Activated CD8-positive, alpha-beta memory T cell treated with anti-CD3 and anti-CD28 coated beads for 4 hours (primary cell): ENCODE measurements around the gene SENP5.

Experiments used
- DNase-seq, 2 donors: peaks; one replicate each; pipeline ENCODE4 v3.0.0-alpha.2; 2020; ENCODE audit warnings: low read depth in 2 of 2

The SENP5 gene

DNA sequence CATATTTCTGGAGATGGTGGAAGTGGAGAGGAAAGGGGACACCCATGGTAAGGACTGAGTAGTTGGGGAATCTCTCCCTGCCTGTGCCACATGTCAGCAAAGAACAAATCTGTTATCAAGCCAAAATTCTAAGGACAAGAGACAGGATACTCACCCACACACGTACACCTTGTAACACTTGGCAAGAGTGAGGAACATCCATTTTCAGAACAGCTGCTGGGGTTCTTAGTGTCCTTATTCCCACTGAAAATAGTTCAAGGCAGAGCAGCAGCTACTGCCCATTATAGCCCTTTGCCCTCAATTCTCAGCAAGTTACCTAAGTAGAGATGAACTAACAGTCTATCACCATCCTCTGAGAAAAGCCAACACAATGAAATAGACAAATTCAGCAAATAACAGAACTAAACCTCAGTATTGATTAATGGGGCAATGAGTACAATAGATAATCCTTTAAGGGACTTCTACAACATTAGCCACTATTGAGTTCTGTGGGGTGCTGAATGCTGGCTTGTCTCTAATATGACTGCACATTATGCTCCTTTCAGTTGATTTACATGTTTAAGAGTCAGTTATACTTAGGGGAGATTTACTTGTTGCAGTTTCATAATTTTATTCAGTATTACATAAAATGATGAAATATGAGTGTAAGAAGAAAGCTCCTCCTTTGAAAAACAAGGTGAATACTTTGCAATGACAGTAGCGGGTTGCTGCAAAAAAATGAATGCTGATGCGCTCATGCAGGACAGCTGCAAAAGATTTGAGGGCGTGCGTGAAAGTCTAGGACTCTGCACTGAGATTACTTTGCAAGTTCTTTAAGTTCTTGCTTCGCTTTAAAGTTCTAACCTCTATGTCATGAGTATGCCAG is 22.4 kb downstream of the SENP5 start:
- DNase-seq = no peak

DNA sequence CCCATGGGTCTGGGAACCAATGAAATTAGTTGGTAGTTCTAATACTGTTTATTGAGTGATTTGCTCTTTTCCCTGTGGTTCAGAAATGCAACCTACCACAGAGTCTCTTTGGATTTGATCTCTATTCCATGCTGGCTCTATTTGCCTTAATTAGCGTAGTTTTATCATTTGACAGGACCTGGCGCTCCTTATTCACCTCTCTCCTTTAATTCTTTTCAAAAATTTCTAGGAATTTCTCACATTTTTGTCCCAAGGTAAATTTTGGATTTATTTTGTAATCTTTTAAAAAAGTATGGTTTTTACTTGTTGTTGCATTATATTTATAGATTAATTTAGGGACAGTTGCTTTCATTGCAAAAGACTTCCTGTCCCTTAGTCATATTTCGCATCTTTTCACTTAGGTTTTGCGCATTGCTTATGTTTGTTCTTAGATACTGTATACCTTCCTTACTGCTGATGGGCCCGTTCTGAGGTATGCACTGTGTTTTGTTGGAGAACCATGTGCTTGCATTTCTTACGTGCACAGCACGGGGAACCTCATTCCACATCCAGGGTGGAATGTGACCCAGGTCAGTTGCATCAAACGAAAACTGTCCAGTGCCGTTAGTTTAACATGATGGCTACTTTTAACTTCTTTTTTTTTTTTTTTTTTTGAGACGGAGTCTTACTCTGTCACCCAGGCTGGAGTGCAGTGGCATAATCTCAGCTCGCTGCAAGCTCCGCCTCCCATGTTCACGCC is 27.0 kb downstream of the SENP5 start:
- DNase-seq = no peak

DNA sequence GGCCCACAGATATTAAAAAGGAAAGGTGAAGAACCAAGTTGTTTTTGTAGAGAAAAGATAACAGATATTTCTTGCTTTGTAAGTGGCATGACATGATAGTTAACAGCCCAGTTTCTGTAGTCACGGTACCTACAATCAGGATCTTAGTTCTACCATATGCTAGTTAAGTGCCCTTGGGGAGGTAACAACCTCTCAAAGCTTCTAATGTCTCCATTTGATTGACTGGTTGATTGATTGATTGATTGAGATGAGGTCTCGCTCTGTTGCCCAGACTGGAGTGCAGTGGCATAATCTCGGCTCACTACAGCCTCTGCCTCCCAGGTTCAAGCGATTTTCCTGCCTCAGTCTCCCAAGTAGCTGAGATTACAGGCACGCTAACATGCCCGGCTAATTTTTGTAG is 28.5 kb downstream of the SENP5 start:
- no peak for DNase-seq

DNA sequence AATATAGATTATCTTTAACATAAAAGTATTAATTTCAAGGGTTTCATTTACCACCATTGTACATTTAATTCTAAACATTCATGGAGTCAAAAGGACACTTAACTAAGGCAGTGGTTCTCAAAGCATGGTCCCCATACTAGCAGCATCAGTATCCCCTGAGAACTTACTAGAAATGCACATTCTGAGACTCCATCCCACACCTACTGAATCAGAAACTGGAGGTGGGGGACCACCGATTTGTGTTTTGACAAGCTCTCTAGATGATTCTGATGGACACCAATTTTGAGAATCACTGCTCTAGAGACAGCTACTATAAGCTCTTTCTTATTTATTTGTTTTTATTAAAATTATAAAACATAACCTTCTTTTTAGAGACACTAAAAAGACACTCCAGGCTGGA is 34.0 kb downstream of the SENP5 start:
- no peak for DNase-seq

DNA sequence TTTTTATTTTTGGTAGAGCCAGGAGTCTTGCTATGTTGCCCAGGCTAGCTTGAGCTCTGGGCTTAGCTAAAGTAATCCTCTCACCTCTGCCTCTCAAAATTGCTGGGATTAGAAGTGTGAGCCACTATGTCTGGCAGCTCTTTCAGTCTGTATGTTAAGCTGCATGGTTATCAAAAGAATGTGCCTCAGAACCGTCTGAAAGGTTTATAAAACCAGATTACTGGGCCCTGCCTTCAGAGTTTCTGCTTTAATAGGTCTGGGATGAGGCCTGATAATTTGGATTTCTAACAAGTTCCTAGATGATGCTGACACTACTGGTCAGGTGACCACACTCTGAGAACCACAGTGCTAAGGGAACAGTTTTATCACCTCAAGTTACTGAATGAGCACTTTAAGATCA is 34.6 kb downstream of the SENP5 start:
- no peak for DNase-seq

DNA sequence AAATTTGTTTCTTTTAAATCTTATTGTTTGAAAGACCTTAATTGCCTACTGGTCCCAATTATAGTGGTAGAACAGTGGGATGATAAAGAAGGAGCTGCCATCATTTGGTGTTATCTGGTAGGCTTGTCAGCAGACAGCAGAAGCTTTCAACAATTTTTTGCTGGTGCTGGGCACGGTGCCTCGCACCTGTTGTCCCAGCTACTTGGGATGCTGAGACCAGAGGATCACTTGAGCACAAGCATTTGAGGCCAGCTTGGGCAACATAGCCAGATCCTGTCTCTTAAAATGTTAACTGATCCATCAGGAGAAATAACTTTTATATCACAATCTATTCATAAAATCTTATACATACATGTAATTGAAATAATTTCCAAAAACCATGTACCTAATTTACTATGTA is 36.0 kb downstream of the SENP5 start:
- DNase-seq = no peak

DNA sequence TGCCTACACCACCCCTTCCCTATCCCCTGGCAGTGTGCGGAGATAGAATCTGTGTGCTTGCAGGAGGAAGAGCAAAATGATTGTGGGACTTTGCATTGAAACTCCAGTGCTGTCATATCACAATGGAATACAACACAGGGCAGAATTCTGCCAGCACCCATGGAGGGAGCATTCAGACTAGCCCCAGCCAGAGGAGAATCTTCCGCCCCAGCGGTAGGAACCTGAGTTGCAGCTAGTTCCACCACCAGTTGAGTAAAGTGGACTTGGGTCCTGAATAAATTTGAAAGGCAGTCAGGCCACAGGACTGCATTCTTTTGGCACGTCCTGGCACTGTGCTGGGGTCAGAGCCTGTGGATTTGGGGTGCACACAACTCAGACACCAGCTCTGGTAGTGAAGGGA is 47.1 kb downstream of the SENP5 start:
- DNase-seq = no peak

DNA sequence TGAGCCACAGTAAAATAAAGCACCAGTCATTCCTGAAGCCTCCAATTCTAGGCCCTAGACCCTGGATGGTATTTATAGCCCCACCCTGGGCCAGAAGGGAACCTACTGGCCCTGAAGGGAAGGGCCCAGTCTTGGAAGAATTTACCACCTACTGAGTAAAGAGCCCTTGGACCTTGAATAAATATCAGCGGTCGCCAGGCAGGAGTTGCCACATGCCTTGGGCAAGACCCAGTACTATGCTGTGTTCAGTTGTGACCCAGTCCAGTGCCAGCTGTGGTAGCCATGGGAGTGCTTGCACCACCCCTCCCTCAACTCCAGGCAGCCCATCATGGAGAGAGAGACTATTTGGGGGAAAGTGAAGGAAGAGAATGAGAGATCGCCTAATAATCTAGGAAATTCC is 47.7 kb downstream of the SENP5 start:
- DNase-seq = no peak

DNA sequence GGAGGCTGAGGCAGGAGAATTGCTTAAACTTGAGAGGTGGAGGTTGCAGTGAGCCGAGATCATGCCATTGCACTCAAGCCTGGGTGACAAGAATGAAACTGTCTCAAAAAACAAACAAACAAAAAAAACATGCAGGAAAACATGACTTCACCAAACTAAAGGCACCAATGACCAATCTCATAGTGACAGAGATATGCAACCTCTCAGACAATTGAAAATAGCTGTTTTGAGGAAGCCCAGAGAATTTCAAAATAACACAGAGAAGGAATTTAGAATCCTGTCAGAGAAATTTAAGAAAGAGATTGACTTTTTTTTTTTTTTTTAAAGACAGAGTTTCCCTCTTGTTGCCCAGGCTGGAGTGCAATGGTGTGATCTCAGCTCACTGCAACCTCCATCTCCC is 48.5 kb downstream of the SENP5 start:
- no peak for DNase-seq

DNA sequence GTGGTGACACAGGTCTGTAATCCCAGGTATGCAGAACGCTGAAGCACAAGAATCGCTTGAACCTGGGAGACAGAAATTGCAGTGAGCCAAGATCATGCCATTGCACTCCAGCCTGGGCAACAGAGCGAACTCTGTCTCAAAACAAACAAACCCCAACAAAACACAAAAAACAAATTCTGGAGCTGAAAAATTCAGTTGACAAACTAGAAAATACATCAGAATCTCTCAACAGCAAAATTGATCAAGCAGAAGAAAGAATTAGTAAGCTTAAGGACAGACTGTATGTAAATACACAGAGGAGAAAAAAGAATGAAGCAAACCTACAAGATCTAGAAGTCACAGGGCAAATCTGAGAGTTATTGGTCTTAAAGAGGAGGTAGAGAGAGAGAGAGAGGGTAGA is 49.3 kb downstream of the SENP5 start:
- no peak for DNase-seq

DNA sequence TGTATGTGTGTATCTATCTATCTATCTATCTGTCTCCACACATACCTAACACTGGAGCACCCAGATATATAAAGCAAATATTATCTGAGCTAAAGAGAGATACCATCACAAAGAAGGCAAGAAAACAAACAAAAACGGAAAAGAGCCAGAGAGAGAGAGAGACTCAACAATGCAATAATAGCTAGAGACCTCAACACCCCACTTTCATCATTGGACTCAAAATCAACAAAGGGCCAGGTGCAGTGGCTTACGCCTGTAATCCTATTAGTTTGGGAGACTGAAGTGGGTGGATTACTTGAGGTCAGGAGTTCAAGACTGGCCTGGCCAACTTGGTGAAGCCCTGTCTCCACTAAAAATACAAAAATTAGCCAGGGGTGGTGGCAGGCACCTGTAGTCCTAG is 51.2 kb downstream of the SENP5 start:
- no peak for DNase-seq

DNA sequence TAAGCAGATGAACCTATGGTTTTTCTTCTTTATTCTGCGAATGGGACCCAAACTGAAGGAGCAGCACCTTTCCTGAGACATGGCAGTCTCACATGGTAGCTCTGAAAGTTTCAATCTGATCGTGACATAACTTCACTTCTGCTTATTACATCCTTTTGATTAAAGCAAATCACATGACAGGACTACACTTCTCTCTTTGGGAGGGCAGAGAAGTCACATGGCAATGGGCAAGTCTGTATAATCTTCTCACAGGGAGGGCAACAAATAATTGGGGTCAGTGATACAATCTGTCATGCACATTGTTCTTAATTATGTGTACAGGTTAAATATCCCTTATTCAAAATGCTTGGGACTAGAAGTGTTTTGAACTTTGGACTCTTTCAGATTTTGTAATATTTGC is 53.0 kb downstream of the SENP5 start:
- no peak for DNase-seq

DNA sequence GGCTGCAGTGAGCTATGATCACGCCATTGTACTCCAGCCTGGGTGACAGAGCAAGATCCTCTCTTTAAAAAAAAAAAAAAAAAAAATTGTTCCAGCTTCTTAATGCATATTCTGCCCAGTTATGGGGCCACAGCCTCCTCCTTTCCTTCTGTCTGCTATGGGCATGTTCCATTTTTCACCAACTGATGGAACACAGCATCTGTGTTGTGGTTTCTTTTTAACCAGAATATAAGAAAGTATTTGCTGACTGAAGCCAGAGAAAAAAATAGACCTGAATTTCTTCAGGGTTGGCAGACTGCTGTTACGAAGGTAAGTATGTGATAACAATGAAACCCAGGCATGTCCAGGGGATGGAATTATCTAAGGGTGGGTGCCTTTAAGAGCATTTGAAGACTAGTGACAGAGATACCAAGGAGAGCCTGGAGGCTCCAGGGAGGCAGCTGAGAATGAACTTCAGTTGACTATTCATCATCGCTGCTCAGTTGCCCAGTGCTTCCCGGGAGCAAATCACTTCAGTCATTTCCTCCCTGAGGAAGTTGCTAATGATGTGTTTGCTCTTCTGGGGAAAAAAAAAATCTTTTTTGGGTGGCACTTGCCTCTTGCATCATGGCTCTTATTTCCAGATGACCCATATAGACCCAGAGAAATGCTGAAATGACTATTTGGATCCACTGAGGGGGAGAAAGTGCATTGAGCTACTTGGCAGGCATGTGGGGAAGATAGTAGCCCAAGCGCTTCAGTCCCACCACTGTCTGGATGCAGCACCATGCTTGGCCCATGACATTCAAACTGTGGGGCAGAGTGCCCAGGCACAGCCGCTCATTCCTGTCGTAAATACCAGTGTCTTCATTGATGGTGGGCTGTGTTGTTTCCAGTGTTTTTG is 60.1 kb downstream of the SENP5 start:
- DNase-seq = no peak

DNA sequence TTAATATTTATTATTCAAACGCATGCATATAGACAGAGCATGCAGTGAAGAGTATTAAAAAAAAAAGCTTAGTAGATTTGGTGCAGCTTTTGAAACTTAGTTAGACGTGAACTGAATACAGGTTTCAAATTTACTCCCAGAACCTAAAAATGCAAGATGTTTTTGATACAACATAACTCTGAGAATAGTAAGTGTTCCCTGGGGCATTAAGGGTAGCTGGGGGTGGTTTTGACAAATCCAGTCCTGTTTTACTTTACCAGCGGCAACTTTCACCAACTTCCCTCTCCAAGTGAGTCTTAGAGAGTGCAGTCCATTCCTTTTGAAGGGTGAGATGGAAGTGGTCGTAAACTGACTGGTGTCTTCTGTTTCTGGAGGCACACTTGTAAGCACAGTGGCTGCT is 63.4 kb downstream of the SENP5 start:
- no peak for DNase-seq

DNA sequence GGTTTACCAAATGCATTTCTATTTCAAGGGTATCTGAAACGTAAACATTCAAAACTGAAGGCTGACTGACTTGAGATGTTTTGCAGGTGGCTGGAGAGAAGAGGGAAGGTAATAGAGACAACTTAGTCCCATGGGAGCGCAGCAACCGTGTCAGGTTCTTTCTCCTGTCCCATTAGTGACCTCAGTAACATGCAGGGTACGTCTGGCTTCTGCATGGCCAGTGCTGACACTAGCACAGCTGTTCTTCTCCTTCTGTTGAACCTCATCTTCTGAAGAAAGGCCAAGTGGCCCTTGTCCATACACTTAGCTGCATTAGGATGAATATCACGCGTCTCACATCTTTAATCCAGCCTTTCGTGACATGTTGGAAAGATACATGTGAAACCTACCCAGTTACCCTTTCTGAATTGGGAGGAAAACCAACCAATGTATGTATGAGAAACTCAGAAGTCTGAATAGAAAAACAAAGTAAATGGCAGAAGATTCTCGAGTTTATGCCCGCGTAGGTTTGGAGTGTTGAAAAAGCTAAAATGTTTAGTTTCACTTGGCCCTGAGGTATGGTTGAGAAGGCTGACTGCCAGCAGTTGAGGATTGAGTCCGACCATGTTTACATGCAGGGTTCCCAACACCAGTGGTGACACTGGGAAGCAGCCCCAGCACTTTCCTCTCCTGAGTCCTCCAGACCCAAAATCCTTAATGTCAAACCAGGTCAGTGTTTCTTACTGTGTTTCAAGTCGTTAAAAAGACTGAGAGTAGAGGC is 64.3 kb downstream of the SENP5 start:
- DNase-seq = no peak

DNA sequence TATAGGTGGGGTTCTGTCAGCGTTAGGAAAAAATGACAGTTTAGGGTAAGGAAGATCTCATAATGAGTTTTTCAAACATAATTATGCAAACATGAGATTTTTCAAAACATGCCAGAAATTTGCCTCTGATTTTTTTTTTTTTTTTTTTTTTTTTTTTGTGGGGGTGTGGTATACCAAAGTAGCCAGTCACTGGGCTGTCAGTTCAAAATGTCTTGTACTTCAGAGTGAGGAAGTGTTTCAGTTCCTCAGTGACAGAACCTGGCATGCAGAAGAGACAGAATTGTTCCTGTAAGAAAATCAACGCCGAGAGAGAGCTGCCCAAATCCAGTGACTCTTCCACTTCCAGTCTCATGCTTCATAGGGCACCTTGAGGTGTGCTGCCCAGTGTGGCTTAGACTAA is 64.9 kb downstream of the SENP5 start:
- DNase-seq = no peak

DNA sequence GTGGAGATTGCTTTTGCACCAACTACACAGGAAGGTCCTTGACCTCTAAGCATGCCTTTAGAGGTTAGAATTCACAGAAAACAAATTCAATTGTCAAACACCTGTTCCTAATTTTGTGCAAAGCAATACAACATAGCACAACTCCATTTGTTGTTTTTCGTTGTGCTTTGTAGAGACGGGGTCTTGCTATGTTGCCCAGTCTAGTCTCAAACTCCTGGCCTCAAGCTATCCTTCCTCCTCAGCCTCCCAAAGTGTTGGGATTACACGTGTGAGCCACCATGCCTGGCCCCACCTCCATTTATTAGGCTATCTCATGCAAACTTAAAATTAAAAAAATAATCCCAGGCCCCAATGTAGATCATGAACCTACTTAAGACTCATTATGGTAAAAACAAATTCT is 68.6 kb downstream of the SENP5 start:
- DNase-seq = no peak

DNA sequence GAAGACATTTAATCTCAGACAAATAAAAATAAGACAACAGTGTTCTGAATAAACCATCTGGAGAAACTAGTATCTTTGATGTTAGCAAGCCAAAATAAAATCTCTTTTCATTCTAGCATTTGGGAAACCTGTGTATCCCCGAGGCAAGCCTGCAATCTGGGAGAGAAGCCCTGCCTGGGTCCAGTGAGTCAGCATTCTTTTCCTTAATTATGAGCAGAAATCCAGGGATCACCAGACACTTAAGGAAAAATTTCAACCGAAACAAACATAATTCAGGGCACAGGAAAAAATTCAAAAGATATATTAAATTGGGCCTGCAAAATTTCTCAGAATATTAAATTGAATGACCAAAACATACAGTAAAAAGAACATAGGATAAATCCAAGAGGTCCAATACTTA is 70.4 kb downstream of the SENP5 start:
- DNase-seq = no peak

DNA sequence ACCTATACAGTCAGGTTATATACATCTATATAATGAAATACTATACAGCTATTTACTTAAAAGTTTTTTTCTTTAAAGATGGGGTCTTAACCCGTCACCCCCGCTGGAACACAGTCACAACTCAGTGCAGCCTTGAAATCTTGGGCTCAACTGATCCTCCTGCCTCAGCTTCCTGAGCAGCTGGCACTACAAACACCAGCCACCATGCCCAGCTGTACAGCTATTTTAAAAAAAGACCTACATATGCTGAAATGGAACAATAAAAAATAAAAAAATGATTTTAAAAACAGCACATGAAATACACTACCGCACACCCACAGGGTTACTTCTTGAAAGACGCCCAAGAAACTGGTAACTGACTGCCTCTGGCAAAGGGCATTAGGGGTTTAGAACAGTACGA is 70.9 kb downstream of the SENP5 start:
- DNase-seq = no peak

DNA sequence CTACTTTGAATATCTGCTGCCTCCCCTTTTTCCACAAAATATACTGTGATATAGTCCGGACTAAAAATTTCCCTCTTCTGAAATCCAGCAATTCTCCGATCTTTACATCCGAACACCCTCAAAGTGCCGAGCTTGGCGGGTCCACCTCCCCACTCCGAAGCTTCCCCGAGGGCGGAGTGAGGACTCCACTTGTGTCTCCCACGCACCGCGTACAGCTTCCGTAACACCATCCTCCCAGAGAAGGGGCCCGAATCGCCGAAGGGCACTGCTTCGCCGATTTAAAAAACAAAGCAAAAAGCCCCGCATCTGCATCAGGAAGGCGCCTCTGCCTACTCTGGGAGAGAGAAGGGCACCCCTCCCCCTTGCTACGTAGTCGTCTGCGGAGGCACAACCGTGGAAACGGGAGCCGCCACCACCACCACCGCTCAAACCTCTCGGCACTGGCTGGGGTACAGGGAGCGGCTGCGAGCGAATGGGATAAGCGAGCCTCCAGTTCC is 74.1 kb downstream of the SENP5 start:
- DNase-seq = peak; percentile 27 to 58

DNA sequence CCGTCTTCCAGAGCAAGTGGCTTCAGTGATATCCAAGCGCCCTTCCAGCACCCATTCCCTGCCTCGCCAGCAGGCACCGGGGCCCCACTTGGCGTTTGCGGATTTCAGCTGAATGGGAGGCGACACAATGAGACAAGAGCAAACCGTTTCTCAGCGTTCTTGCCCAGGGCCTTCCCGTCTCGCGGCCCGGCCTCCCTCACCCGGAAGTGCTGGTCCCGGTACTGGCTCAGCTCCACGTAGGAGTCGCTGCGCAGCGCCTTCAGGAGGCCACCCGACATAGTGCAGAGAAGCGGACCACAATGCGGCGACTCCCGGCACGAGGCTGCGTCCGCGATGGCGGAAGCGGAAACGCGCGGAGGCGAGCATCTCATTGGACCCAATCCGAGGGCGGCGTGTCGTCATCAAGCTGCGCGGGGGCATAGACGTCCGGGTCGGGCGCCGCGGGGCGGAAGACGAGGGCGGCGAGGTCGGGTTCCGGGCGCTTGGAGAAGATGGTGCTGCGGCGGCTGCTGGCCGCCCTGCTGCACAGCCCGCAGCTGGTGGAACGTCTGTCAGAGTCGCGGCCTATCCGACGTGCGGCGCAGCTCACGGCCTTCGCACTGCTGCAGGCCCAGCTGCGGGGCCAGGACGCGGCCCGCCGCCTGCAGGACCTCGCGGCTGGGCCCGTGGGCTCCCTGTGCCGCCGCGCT is 74.7 kb downstream of the SENP5 start, which contains the start of gene NCBP2:
TSS of gene NCBP2 (minus strand) at position 303 of the 689 bp plus-strand sequence. CDS start at position 278, 25 bp downstream.
- peak; percentile 99 to 100 for DNase-seq
